Fibroblast of lung (primary cell): ENCODE measurements around the gene IRF4. TPM values are rescaled to one million over a fixed set of nuclear protein-coding genes. Genes with fewer than 3 reads are reported as not detected.

Experiments used
- DNase-seq, 2 donors: peaks; one replicate each; pipeline versions ENCODE4 v3.0.0 to v3.0.0-alpha.2; 2010; ENCODE audit warnings: low read depth in 2 of 2
- H2AFZ ChIP-seq: 2 replicates; pipeline ENCODE4 v1.5.1; 2012; ENCODE audit warnings: low read length, control low read depth, inconsistent platforms
- H3K27ac ChIP-seq: 2 replicates; pipeline ENCODE4 v1.5.1; 2011; ENCODE audit warnings: low read length, control low read depth; ENCODE audit not compliant: insufficient read depth
- H3K27me3 ChIP-seq: 2 replicates; pipeline ENCODE4 v1.5.1; 2011; ENCODE audit warnings: mild to moderate bottlenecking, low read length; ENCODE audit not compliant: control insufficient read depth, insufficient read depth
- H3K36me3 ChIP-seq: 2 replicates; pipeline ENCODE4 v1.5.1; 2011; ENCODE audit warnings: low read length; ENCODE audit not compliant: control insufficient read depth, insufficient read depth
- H3K4me1 ChIP-seq: 2 replicates; pipeline ENCODE4 v1.5.1; 2011; ENCODE audit warnings: low read length; ENCODE audit not compliant: control insufficient read depth, insufficient read depth; ENCODE audit errors: extremely low read depth
- H3K4me2 ChIP-seq: 2 replicates; pipeline ENCODE4 v1.5.1; 2011; ENCODE audit warnings: low read length, control low read depth; ENCODE audit not compliant: insufficient read depth; ENCODE audit errors: extremely low read depth
- H3K4me3 ChIP-seq, 4 experiments: fragments of 200-600 bp in 1 of 4; sonication (generic) in 1 of 4; replicated peaks in 1 of 4; 2 replicates each; pipeline ENCODE4 v1.5.1; 2011 to 2016; ENCODE audit warnings: low read length in 4 of 4, low read depth in 3 of 4, mild to moderate bottlenecking in 3 of 4, control low read depth in 2 of 4, inconsistent platforms in 1 of 4, mixed read lengths in 1 of 4; ENCODE audit not compliant: insufficient read depth in 1 of 4; ENCODE audit errors: control extremely low read depth in 1 of 4
- H3K79me2 ChIP-seq: 2 replicates; pipeline ENCODE4 v1.5.1; 2012; ENCODE audit warnings: mild to moderate bottlenecking, low read length, inconsistent platforms; ENCODE audit not compliant: control insufficient read depth, insufficient read depth
- H3K9ac ChIP-seq: 2 replicates; pipeline ENCODE4 v1.5.1; 2011; ENCODE audit warnings: mild to moderate bottlenecking, low read length, control low read depth; ENCODE audit not compliant: insufficient read depth
- H3K9me3 ChIP-seq: 2 replicates; pipeline ENCODE4 v1.5.1; 2012; ENCODE audit warnings: low read depth, low read length; ENCODE audit not compliant: control insufficient read depth, insufficient read depth
- H4K20me1 ChIP-seq: 2 replicates; pipeline ENCODE4 v1.5.1; 2011; ENCODE audit warnings: low read length; ENCODE audit not compliant: control insufficient read depth, insufficient read depth; ENCODE audit errors: extremely low read depth
- CTCF ChIP-seq, 2 donors: IDR thresholded peaks in 1 of 2; conservative IDR thresholded peaks in 1 of 2; 1 replicate in 1 of 2; 2 replicates in 1 of 2; pipeline ENCODE4 v1.5.1; 2011 to 2012; ENCODE audit warnings: low read length in 2 of 2, control low read depth in 1 of 2, inconsistent platforms in 1 of 2, low read depth in 1 of 2, mild to moderate bottlenecking in 1 of 2
- EZH2 ChIP-seq: IDR thresholded peaks from 2 replicates; pipeline ENCODE4 v1.5.1; 2012; ENCODE audit warnings: low read length, control low read depth, mild to moderate bottlenecking; ENCODE audit errors: missing control alignments
- polyA plus RNA-seq, 2 donors: library from polyadenylated mRNA; depleted of rRNA in 1 of 2; stranded (reverse) in 1 of 2; unstranded in 1 of 2; fragments of >200 nt; gene quantifications; 2 replicates each; pipeline ENCODE4 v1.2.1, GENCODE V29; 2011 to 2012; ENCODE audit warnings: missing spikeins in 1 of 2
- total RNA-seq: library from RNA; depleted of rRNA; stranded (reverse); fragments of >200 nt; gene quantifications from 2 replicates; pipeline ENCODE4 v1.2.1, GENCODE V29; 2014

Gene IRF4
- total and polyA plus RNA-seq, 2 donors (not counting 1 experiment from before 2014, with no cell fraction given) = under 0.01 to 0.01 TPM

- no peak for DNase-seq
- no peak for TF ChIP-seq CTCF (conservative IDR thresholded peaks at IDR 0.05 in 1 of 2, IDR thresholded peaks at IDR 0.05 in 1 of 2; ENCODE audit: low read depth in 1 of 2, low read length in 2 of 2)
- TF ChIP-seq EZH2 = no peak
- Histone ChIP-seq H3K4me3 (no peak overlapping the region), H3K9me3 (no peaks in the 10 kb centered on the region), H3K36me3 (no peaks in the 10 kb centered on the region), H3K4me2 (no peak overlapping the region), H3K9ac (no peak overlapping the region), H3K27me3 (no peaks in the 10 kb centered on the region), H3K4me1 (no peaks in the 10 kb centered on the region), H2AFZ (no peak overlapping the region), H4K20me1 (no peaks in the 10 kb centered on the region), H3K79me2 (no peaks in the 10 kb centered on the region), H3K27ac (no peak overlapping the region)
Measured at GRCh38 chr6:411402-412145, 20.0 kb downstream of the IRF4 start.

- Histone ChIP-seq H3K36me3 (no peaks in the 10 kb centered on the region), H3K4me2 (no peak overlapping the region), H3K27ac (no peak overlapping the region), H2AFZ (no peak overlapping the region), H3K4me1 (no peaks in the 10 kb centered on the region), H3K27me3 (no peaks in the 10 kb centered on the region), H4K20me1 (no peaks in the 10 kb centered on the region), H3K9me3 (no peaks in the 10 kb centered on the region), H3K79me2 (no peaks in the 10 kb centered on the region), H3K4me3 (no peak overlapping the region), H3K9ac (no peak overlapping the region)
- DNase-seq = no peak
- TF ChIP-seq EZH2 (no peak), CTCF (conservative IDR thresholded peaks at IDR 0.05 in 1 of 2, IDR thresholded peaks at IDR 0.05 in 1 of 2; ENCODE audit: low read depth in 1 of 2, low read length in 2 of 2) (no peak)
Measured at GRCh38 chr6:412146-412886, 20.8 kb downstream of the IRF4 start.

GRCh38 chr6:414447-414846 is 22.9 kb downstream of the IRF4 start:
- Histone ChIP-seq H3K4me2 (no peak overlapping the region), H3K27ac (no peak overlapping the region), H3K9me3 (no peaks in the 10 kb centered on the region), H2AFZ (no peak overlapping the region), H3K9ac (no peak overlapping the region), H3K4me1 (no peaks in the 10 kb centered on the region), H3K79me2 (no peaks in the 10 kb centered on the region), H4K20me1 (no peaks in the 10 kb centered on the region), H3K4me3 (no peak overlapping the region), H3K27me3 (no peaks in the 10 kb centered on the region), H3K36me3 (no peaks in the 10 kb centered on the region)
- TF ChIP-seq EZH2 = no peak
- TF ChIP-seq CTCF (conservative IDR thresholded peaks at IDR 0.05 in 1 of 2, IDR thresholded peaks at IDR 0.05 in 1 of 2; ENCODE audit: low read depth in 1 of 2, low read length in 2 of 2) = no peak
- DNase-seq = no peak
